Liver (tissue), 9 donors: ENCODE results near the gene ARFRP1. TPM values are rescaled to one million over a fixed set of nuclear protein-coding genes. Genes with fewer than 3 reads are reported as not detected.

Experiments used
- DNase-seq: peaks from one replicate; pipeline ENCODE4 v3.0.0-alpha.2; 2017; ENCODE audit warnings: low spot score
- H3K27ac ChIP-seq, 2 donors: one replicate each; pipeline ENCODE4 v1.7.0; 2013; ENCODE audit warnings: inconsistent platforms in 2 of 2, low read length in 2 of 2, control low read depth in 1 of 2, low read depth in 1 of 2, mild to moderate bottlenecking in 1 of 2
- H3K27me3 ChIP-seq, 4 donors: one replicate each; pipeline versions ENCODE4 v1.6.1 to v1.7.0; 2013; ENCODE audit warnings: low read length in 3 of 4, inconsistent platforms in 1 of 4, mild to moderate bottlenecking in 1 of 4, moderate library complexity in 1 of 4; ENCODE audit not compliant: control insufficient read depth in 4 of 4, insufficient read depth in 4 of 4
- H3K36me3 ChIP-seq, 4 donors: one replicate each; pipeline versions ENCODE4 v1.6.1 to v1.7.0; 2013; ENCODE audit warnings: low read length in 3 of 4, mild to moderate bottlenecking in 3 of 4, low read depth in 1 of 4, moderate library complexity in 1 of 4; ENCODE audit not compliant: control insufficient read depth in 4 of 4, insufficient read depth in 3 of 4
- H3K4me1 ChIP-seq, 4 donors: one replicate each; pipeline versions ENCODE4 v1.6.1 to v1.7.0; 2013; ENCODE audit warnings: low read length in 3 of 4, mild to moderate bottlenecking in 3 of 4, moderate library complexity in 1 of 4; ENCODE audit not compliant: control insufficient read depth in 4 of 4, insufficient read depth in 4 of 4
- H3K4me3 ChIP-seq, 3 donors: one replicate each; pipeline versions ENCODE4 v1.6.1 to v1.7.0; 2013; ENCODE audit warnings: low read length in 3 of 3, control low read depth in 1 of 3, low read depth in 1 of 3, mild to moderate bottlenecking in 1 of 3
- H3K9ac ChIP-seq, 2 donors: one replicate each; pipeline ENCODE4 v1.7.0; 2013; ENCODE audit warnings: low read length in 2 of 2, mild to moderate bottlenecking in 2 of 2, moderate library complexity in 2 of 2, control low read depth in 1 of 2, low read depth in 1 of 2
- H3K9me3 ChIP-seq, 4 donors: one replicate each; pipeline versions ENCODE4 v1.6.1 to v1.7.0; 2013; ENCODE audit warnings: low read length in 3 of 4; ENCODE audit not compliant: control insufficient read depth in 4 of 4
- ATF3 ChIP-seq: IDR thresholded peaks from 2 replicates; pipeline ENCODE4 v1.6.1; 2016; ENCODE audit warnings: antibody characterized with exemption
- CTCF ChIP-seq: fragments of 150-350 bp; IDR thresholded peaks from 2 replicates; pipeline ENCODE4 v1.5.1; 2017; ENCODE audit warnings: improper control_type of control experiment, low read depth, low read length; ENCODE audit not compliant: missing input control
- EGR1 ChIP-seq, 2 donors: IDR thresholded peaks; 2 replicates each; pipeline ENCODE4 v1.6.1; 2016 to 2018; ENCODE audit warnings: antibody characterized with exemption in 2 of 2, low read depth in 2 of 2
- FOXA1 ChIP-seq: IDR thresholded peaks from 2 replicates; pipeline ENCODE4 v1.6.1; 2016; ENCODE audit warnings: antibody characterized with exemption
- FOXA2 ChIP-seq: IDR thresholded peaks from 2 replicates; pipeline ENCODE4 v1.6.1; 2016; ENCODE audit warnings: antibody characterized with exemption
- GABPA ChIP-seq, 2 donors: IDR thresholded peaks in 1 of 2; conservative IDR thresholded peaks in 1 of 2; 2 replicates each; pipeline ENCODE4 v1.6.1; 2016; ENCODE audit warnings: antibody characterized with exemption in 2 of 2, mild to moderate bottlenecking in 1 of 2, moderate library complexity in 1 of 2
- HNF4A ChIP-seq, 2 donors: conservative IDR thresholded peaks; 2 replicates each; pipeline ENCODE4 v1.6.1; 2016; ENCODE audit warnings: antibody characterized with exemption in 2 of 2, mild to moderate bottlenecking in 2 of 2
- HNF4G ChIP-seq: IDR thresholded peaks from 2 replicates; pipeline ENCODE4 v1.6.1; 2016; ENCODE audit warnings: antibody characterized with exemption
- JUND ChIP-seq, 2 donors: IDR thresholded peaks; 2 replicates each; pipeline ENCODE4 v1.6.1; 2016; ENCODE audit warnings: antibody characterized with exemption in 2 of 2
- NR2F2 ChIP-seq: IDR thresholded peaks from 2 replicates; pipeline ENCODE4 v1.6.1; 2016; ENCODE audit warnings: antibody characterized with exemption
- RAD21 ChIP-seq, 2 donors: IDR thresholded peaks; 2 replicates each; pipeline ENCODE4 v1.6.1; 2016; ENCODE audit warnings: antibody characterized with exemption in 2 of 2, mild to moderate bottlenecking in 2 of 2
- RXRA ChIP-seq, 2 donors: IDR thresholded peaks; 2 replicates each; pipeline ENCODE4 v1.6.1; 2017 to 2018; ENCODE audit warnings: antibody characterized with exemption in 2 of 2, mild to moderate bottlenecking in 1 of 2
- SP1 ChIP-seq: IDR thresholded peaks from 2 replicates; pipeline ENCODE4 v1.6.1; 2018; ENCODE audit warnings: antibody characterized with exemption, mild to moderate bottlenecking
- YY1 ChIP-seq: IDR thresholded peaks from 2 replicates; pipeline ENCODE4 v1.6.1; 2016; ENCODE audit warnings: antibody characterized with exemption, mild to moderate bottlenecking
- ZBTB33 ChIP-seq: IDR thresholded peaks from 2 replicates; pipeline ENCODE4 v1.6.1; 2016; ENCODE audit warnings: antibody characterized with exemption
- WGBS: extraction: QIAGEN DNeasy Blood & Tissue Kit; methylation state at CpG from one replicate; pipeline ENCODE4 v1.1.7; 2013; 5-methylcytosine and 5-hydroxymethylcytosine counted together
- polyA plus RNA-seq, 2 donors: library from polyadenylated mRNA; stranded (reverse) in 1 of 2; unstranded in 1 of 2; fragments of 200-250 nt in 1 of 2; fragments of >200 nt in 1 of 2; fragmentation: Nextera tagmentation in 1 of 2; extraction: Ambion mirVana in 1 of 2; gene quantifications; one replicate each; pipeline versions ENCODE4 v1.2.1 to v1.2.3, GENCODE V29; 2013 to 2015
- total RNA-seq, 2 donors: library from RNA; depleted of rRNA; stranded (reverse); fragments of >200 nt; gene quantifications; one replicate each; pipeline ENCODE4 v1.2.3, GENCODE V29; 2014
- donor health status: healthy.
- donor health status: healthy.
- donor health status: healthy.
- donor health status: healthy.
- donor health status: healthy.

ARFRP1 gene
- total and polyA plus RNA-seq, 4 donors = 14.2 to 26.9 (median 20.5) TPM

- no peak overlapping the region for H3K27ac ChIP-seq
- no peak for TF ChIP-seq RXRA (IDR thresholded peaks at IDR 0.05)
- TF ChIP-seq HNF4A (conservative IDR thresholded peaks at IDR 0.05) = no peak
- TF ChIP-seq ATF3 = no peak
- no peak for TF ChIP-seq FOXA2
- 95% methylated on average over 43 of the region's 43 CpGs for WGBS
- peaks cover 0 to 22% (median 1%) of the 10 kb centered on the region in 4 donors for H3K36me3 ChIP-seq
- H3K4me1 ChIP-seq = peaks cover 7 to 20% (median 13%) of the 10 kb centered on the region in 4 donors
- no peak for DNase-seq
- no peak overlapping the region for H3K4me3 ChIP-seq
- no peaks in the 10 kb centered on the region for H3K27me3 ChIP-seq
- no peak overlapping the region for H3K9ac ChIP-seq
- H3K9me3 ChIP-seq = no peaks in the 10 kb centered on the region
Observed at GRCh38 chr20:63700199-63701050, 7.4 kb downstream of the ARFRP1 start.

GRCh38 chr20:63699466-63700198 is 8.1 kb downstream of the ARFRP1 start:
- Histone ChIP-seq H3K4me1 (peaks cover 7 to 22% (median 13%) of the 10 kb centered on the region in 4 donors), H3K36me3 (peaks cover 0 to 14% (median 1%) of the 10 kb centered on the region in 4 donors), H3K27ac (no peak overlapping the region), H3K9ac (no peak overlapping the region), H3K27me3 (no peaks in the 10 kb centered on the region), H3K9me3 (no peaks in the 10 kb centered on the region), H3K4me3 (no peak overlapping the region)
- 87% methylated on average over 24 of the region's 24 CpGs for WGBS
- no peak for TF ChIP-seq JUND (IDR thresholded peaks at IDR 0.05)
- DNase-seq = no peak

- WGBS = 77% methylated on average over 19 of the region's 19 CpGs
- Histone ChIP-seq H3K4me1 (peaks cover 7 to 22% (median 13%) of the 10 kb centered on the region in 4 donors), H3K4me3 (no peak overlapping the region), H3K9me3 (no peaks in the 10 kb centered on the region), H3K27ac (no peak overlapping the region), H3K9ac (no peak overlapping the region), H3K27me3 (no peaks in the 10 kb centered on the region), H3K36me3 (peaks cover 0 to 6% (median under 1%) of the 10 kb centered on the region in 4 donors)
- no peak for DNase-seq
- TF ChIP-seq ZBTB33 (no peak), FOXA2 (no peak), GABPA (IDR thresholded peaks at IDR 0.05 in 1 of 2, conservative IDR thresholded peaks at IDR 0.05 in 1 of 2) (no peak), SP1 (no peak), CTCF (no peak), FOXA1 (no peak), HNF4G (no peak), NR2F2 (no peak), HNF4A (conservative IDR thresholded peaks at IDR 0.05) (no peak), ATF3 (no peak), RAD21 (IDR thresholded peaks at IDR 0.05) (no peak), EGR1 (IDR thresholded peaks at IDR 0.05; ENCODE audit: low read depth in 2 of 2) (no peak), YY1 (no peak)
Observed at GRCh38 chr20:63698739-63699465, 8.9 kb downstream of the ARFRP1 start.
